Measurements from ENCODE around the gene TEF.

DNA sequence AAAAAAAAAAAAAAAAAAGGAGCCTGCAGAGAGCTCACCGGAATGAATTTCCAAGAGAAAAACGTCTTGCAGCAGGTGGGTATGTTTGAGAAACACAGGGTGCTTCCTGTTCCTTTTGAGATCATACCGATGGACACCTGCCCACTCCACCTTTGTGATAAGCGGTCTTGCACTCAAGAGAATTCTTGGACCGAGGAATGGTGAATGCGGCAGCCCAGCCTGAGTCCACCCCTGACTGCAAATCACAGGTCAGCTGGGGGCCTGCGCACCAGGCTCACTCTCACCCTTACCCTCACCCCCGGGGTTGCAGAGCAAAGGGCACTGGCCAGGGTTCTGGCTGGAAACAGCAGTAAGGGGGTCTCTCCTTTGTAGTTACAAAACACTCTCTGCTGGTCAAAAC, 16.8 kb upstream of the TEF start:
- TF ChIP-seq CTCF (IDR thresholded peaks at IDR 0.05; ENCODE audit: low read length) = no peak
- no peak for TF ChIP-seq EZH2 (IDR thresholded peaks at IDR 0.05; ENCODE audit: borderline replicate concordance, low read length)
